OCI-LY3 (cell line): ENCODE data around the gene PKD1L1.

Source experiments
- H2AFZ ChIP-seq: fragments of 200-600, 300-600 bp; shearing (Covaris generic); 2 replicates; pipeline ENCODE4 v1.6.0; 2014; ENCODE audit warnings: antibody characterized with exemption, low read depth, low read length
- H3K27ac ChIP-seq: fragments of 200-600, 300-600 bp; sonication (generic); 2 replicates; pipeline ENCODE4 v1.5.1; 2014; ENCODE audit warnings: mild to moderate bottlenecking, low read length, moderate library complexity, mixed read lengths
- H3K27me3 ChIP-seq: fragments of 200-600, 300-600 bp; sonication (generic); 2 replicates; pipeline ENCODE4 v1.6.1; 2014; ENCODE audit warnings: low read depth, low read length, mixed read lengths
- H3K36me3 ChIP-seq: fragments of 200-600, 300-600 bp; sonication (generic); replicated peaks from 2 replicates; pipeline ENCODE3; 2014; ENCODE audit warnings: low read depth, low read length, mixed read lengths
- H3K4me1 ChIP-seq: fragments of 300-600, 200-600 bp; sonication (generic); 2 replicates; pipeline ENCODE4 v1.6.1; 2014; ENCODE audit warnings: low read length, mixed read lengths
- H3K4me2 ChIP-seq: fragments of 200-600, 300-600 bp; sonication (generic); 2 replicates; pipeline ENCODE4 v1.6.1; 2014; ENCODE audit warnings: low read length, mixed read lengths
- H3K4me3 ChIP-seq: fragments of 300-600, 200-600 bp; sonication (generic); 2 replicates; pipeline ENCODE4 v1.5.1; 2014; ENCODE audit warnings: antibody characterized with exemption, mild to moderate bottlenecking, low read length, moderate library complexity
- H3K79me2 ChIP-seq: fragments of 300-600, 200-600 bp; shearing (Covaris generic); 2 replicates; pipeline ENCODE4 v1.6.1; 2014; ENCODE audit warnings: mild to moderate bottlenecking, low read length, mixed read lengths
- H3K9ac ChIP-seq: fragments of 300-600, 200-600 bp; shearing (Covaris generic); 2 replicates; pipeline ENCODE4 v1.6.0; 2014; ENCODE audit warnings: mild to moderate bottlenecking, low read length, moderate library complexity
- H3K9me3 ChIP-seq: fragments of 200-600, 300-600 bp; shearing (Covaris generic); 2 replicates; pipeline ENCODE4 v1.6.1; 2014; ENCODE audit warnings: low read length, mixed read lengths; ENCODE audit not compliant: insufficient read depth
- H4K20me1 ChIP-seq: fragments of 200-600, 300-600 bp; sonication (generic); 2 replicates; pipeline ENCODE4 v1.6.1; 2016; ENCODE audit warnings: low read length, mixed read lengths; ENCODE audit not compliant: insufficient read depth
- CTCF ChIP-seq: fragments of 200-600, 300-600 bp; sonication (generic); IDR thresholded peaks from 2 replicates; pipeline ENCODE4 v1.5.1; 2014; ENCODE audit warnings: antibody characterized with exemption, low read length, low read depth
- EZH2phosphoT487 ChIP-seq: fragments of 200-600 bp; shearing (Covaris generic); IDR thresholded peaks from 2 replicates; pipeline ENCODE4 v1.6.1; 2018; ENCODE audit warnings: antibody characterized with exemption, mixed run types, low read depth

The PKD1L1 gene

GRCh38 chr7:47914717-47915615 is 33.3 kb downstream of the PKD1L1 start:
- no peak overlapping the region for H2AFZ ChIP-seq
- no peaks in the 10 kb centered on the region for H3K36me3 ChIP-seq
- H3K4me2 ChIP-seq, result no peak overlapping the region
- H3K27me3 ChIP-seq, result peaks cover 53% of the 10 kb centered on the region
- H3K9me3 ChIP-seq, result no peaks in the 10 kb centered on the region
- no peak overlapping the region for H3K27ac ChIP-seq
- no peaks in the 10 kb centered on the region for H3K4me1 ChIP-seq
- H4K20me1 ChIP-seq, result no peaks in the 10 kb centered on the region
- no peak for TF ChIP-seq CTCF
- no peak for TF ChIP-seq EZH2phosphoT487
- H3K4me3 ChIP-seq, result no peak overlapping the region
- no peak overlapping the region for H3K9ac ChIP-seq
- H3K79me2 ChIP-seq, result no peaks in the 10 kb centered on the region

DNA sequence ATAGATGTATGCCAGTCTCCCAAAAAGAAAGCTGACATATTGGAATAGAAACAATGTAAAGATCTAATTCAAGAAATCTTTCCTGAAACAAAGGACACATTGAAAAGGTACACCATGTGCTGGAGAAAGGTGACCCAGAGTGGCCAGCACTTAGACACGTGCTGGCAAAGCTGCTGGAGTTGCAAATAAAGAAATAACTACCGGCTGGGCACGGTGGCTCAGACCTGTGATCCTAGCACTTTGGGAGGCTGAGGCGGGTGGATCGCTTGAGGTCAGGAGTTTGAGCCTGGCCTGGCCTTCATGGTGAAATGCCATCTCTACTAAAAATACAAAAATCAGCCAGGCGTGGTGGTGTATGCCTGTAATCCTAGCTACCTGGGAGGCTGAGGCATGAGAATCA is 35.9 kb downstream of the PKD1L1 start:
- H3K9me3 ChIP-seq, result no peaks in the 10 kb centered on the region
- H3K36me3 ChIP-seq, result no peaks in the 10 kb centered on the region
- H3K9ac ChIP-seq, result no peak overlapping the region
- H3K4me3 ChIP-seq, result no peak overlapping the region
- H3K27me3 ChIP-seq, result peaks cover 59% of the 10 kb centered on the region
- H3K79me2 ChIP-seq, result no peaks in the 10 kb centered on the region
- H3K4me2 ChIP-seq, result no peak overlapping the region
- H4K20me1 ChIP-seq, result no peaks in the 10 kb centered on the region
- H3K4me1 ChIP-seq, result peaks cover 3% of the 10 kb centered on the region
- H2AFZ ChIP-seq, result no peak overlapping the region
- no peak overlapping the region for H3K27ac ChIP-seq
- no peak for TF ChIP-seq EZH2phosphoT487
- TF ChIP-seq CTCF, result no peak

- no peak for TF ChIP-seq EZH2phosphoT487
- TF ChIP-seq CTCF, result no peak
Observed at GRCh38 chr7:47908720-47909119, 39.5 kb downstream of the PKD1L1 start.

GRCh38 chr7:47907981-47908616 is 40.2 kb downstream of the PKD1L1 start:
- H3K9ac ChIP-seq, result no peak overlapping the region
- TF ChIP-seq CTCF (no peak), EZH2phosphoT487 (no peak)
- no peaks in the 10 kb centered on the region for H3K79me2 ChIP-seq
- H2AFZ ChIP-seq, result no peak overlapping the region
- H3K9me3 ChIP-seq, result no peaks in the 10 kb centered on the region
- no peaks in the 10 kb centered on the region for H3K36me3 ChIP-seq
- H3K4me1 ChIP-seq, result peaks cover 8% of the 10 kb centered on the region
- no peaks in the 10 kb centered on the region for H4K20me1 ChIP-seq
- H3K27ac ChIP-seq, result no peak overlapping the region
- no peak overlapping the region for H3K4me2 ChIP-seq
- H3K27me3 ChIP-seq, result peaks cover 36% of the 10 kb centered on the region
- H3K4me3 ChIP-seq, result no peak overlapping the region

More at GRCh38 chr7:47908720-47909119, 39.5 kb downstream of the PKD1L1 start:
- Histone ChIP-seq H3K36me3 (no peaks in the 10 kb centered on the region), H3K27ac (no peak overlapping the region), H3K27me3 (peaks cover 39% of the 10 kb centered on the region), H3K9ac (no peak overlapping the region), H3K4me1 (peaks cover 8% of the 10 kb centered on the region), H3K4me2 (no peak overlapping the region), H3K9me3 (no peaks in the 10 kb centered on the region), H2AFZ (no peak overlapping the region), H3K4me3 (no peak overlapping the region), H4K20me1 (no peaks in the 10 kb centered on the region), H3K79me2 (no peaks in the 10 kb centered on the region)
